Measurements from ENCODE around the gene CLEC7A. TPM values are rescaled to one million over a fixed set of nuclear protein-coding genes. Genes with fewer than 3 reads are reported as not detected.

The CLEC7A gene
- total RNA-seq, 1 experiment from 2014 or later = not detected

DNA sequence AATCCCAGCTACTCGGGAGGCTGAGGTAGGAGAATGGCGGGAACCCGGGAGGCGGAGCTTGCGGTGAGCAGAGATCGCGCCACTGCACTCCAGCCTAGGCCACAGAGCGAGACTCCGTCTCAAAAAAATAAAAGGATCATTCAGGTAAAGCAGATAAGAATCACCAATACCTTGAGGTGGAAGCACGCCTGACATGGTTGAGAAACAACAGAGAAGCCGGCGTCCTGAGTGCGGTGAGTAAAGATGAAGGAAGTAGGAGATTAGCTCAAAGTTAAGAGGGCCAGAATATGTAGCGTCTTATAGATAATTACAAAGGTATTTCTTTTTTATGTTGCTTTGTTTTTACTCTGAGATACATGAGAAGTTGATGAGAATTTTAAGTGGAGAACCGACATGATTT is 14.7 kb downstream of the CLEC7A start:
- Mint-ChIP-seq H3K27ac (ENCODE audit: low read depth, unreplicated experiment) (no peak overlapping the region), H3K4me1 (ENCODE audit: insufficient read depth, unreplicated experiment) (no peaks in the 10 kb centered on the region), H3K4me3 (ENCODE audit: unreplicated experiment) (no peak overlapping the region), H3K36me3 (ENCODE audit: insufficient read depth, unreplicated experiment) (no peaks in the 10 kb centered on the region), H3K9me3 (ENCODE audit: unreplicated experiment) (no peaks in the 10 kb centered on the region), H3K27me3 (ENCODE audit: insufficient read depth, unreplicated experiment) (no peaks in the 10 kb centered on the region)
- POLR2A ChIA-PET = no interaction called here
- no peak for TF ChIP-seq CTCF (IDR thresholded peaks at IDR 0.05; ENCODE audit: unreplicated experiment)
- CTCF ChIA-PET = interaction anchor here (0.6 to 2.2 kb wide), 3 partner anchors 15 to 285 kb away, joined by 4 to 10 read pairs (median 4); no protein-coding TSS in a partner anchor
- no TSS peak for BruUV-seq (replicated peaks)
- intact Hi-C loops (cut with micrococcal nuclease) = no loop called here
- DNase-seq (ENCODE audit: unreplicated experiment) = no peak

- Mint-ChIP-seq H3K36me3 (ENCODE audit: insufficient read depth, unreplicated experiment) (no peaks in the 10 kb centered on the region), H3K9me3 (ENCODE audit: unreplicated experiment) (no peaks in the 10 kb centered on the region), H3K27ac (ENCODE audit: low read depth, unreplicated experiment) (no peak overlapping the region), H3K4me1 (ENCODE audit: insufficient read depth, unreplicated experiment) (no peaks in the 10 kb centered on the region), H3K4me3 (ENCODE audit: unreplicated experiment) (no peak overlapping the region), H3K27me3 (ENCODE audit: insufficient read depth, unreplicated experiment) (no peaks in the 10 kb centered on the region)
- intact Hi-C loops (cut with micrococcal nuclease) = no loop called here
- TF ChIP-seq CTCF (IDR thresholded peaks at IDR 0.05; ENCODE audit: unreplicated experiment) = no peak
- POLR2A ChIA-PET = interaction anchor here (0.7 kb wide), 1 partner anchor 74 kb away, joined by 3 read pairs; no protein-coding TSS in a partner anchor
- BruUV-seq (replicated peaks) = no TSS peak
- DNase-seq (ENCODE audit: unreplicated experiment) = no peak
- CTCF ChIA-PET = interaction anchor here (0.9 to 2.2 kb wide), 2 partner anchors 26 to 104 kb away, joined by 5 to 10 read pairs; partner anchors contain the start of gene CLEC12B
Observed at GRCh38 chr12:10113920-10114319, 16.1 kb downstream of the CLEC7A start.

GRCh38 chr12:10113075-10113474 is 16.9 kb downstream of the CLEC7A start:
- H3K27ac Mint-ChIP-seq (ENCODE audit: low read depth, unreplicated experiment) = no peak overlapping the region
- CTCF ChIA-PET = interaction anchor here (0.6 to 1.1 kb wide), 4 partner anchors 21 to 1607 kb away, joined by 3 read pairs; no protein-coding TSS in a partner anchor
- H3K4me1 Mint-ChIP-seq (ENCODE audit: insufficient read depth, unreplicated experiment) = no peaks in the 10 kb centered on the region
- POLR2A ChIA-PET = interaction anchor here (0.8 kb wide), 1 partner anchor 27 kb away, joined by 3 read pairs; no protein-coding TSS in a partner anchor
- no peaks in the 10 kb centered on the region for H3K9me3 Mint-ChIP-seq (ENCODE audit: unreplicated experiment)
- no peak for TF ChIP-seq CTCF (IDR thresholded peaks at IDR 0.05; ENCODE audit: unreplicated experiment)
- no peak for DNase-seq (ENCODE audit: unreplicated experiment)
- no peaks in the 10 kb centered on the region for H3K27me3 Mint-ChIP-seq (ENCODE audit: insufficient read depth, unreplicated experiment)
- H3K4me3 Mint-ChIP-seq (ENCODE audit: unreplicated experiment) = no peak overlapping the region
- intact Hi-C loops (cut with micrococcal nuclease) = no loop called here
- BruUV-seq (replicated peaks) = no TSS peak
- no peaks in the 10 kb centered on the region for H3K36me3 Mint-ChIP-seq (ENCODE audit: insufficient read depth, unreplicated experiment)

GRCh38 chr12:10111451-10111850 is 18.5 kb downstream of the CLEC7A start:
- no peak for TF ChIP-seq CTCF (IDR thresholded peaks at IDR 0.05; ENCODE audit: unreplicated experiment)
- BruUV-seq (replicated peaks) = no TSS peak
- CTCF ChIA-PET = no interaction called here
- POLR2A ChIA-PET = no interaction called here
- no peaks in the 10 kb centered on the region for H3K9me3 Mint-ChIP-seq (ENCODE audit: unreplicated experiment)
- H3K4me1 Mint-ChIP-seq (ENCODE audit: insufficient read depth, unreplicated experiment) = no peaks in the 10 kb centered on the region
- no peaks in the 10 kb centered on the region for H3K27me3 Mint-ChIP-seq (ENCODE audit: insufficient read depth, unreplicated experiment)
- H3K4me3 Mint-ChIP-seq (ENCODE audit: unreplicated experiment) = no peak overlapping the region
- no peak overlapping the region for H3K27ac Mint-ChIP-seq (ENCODE audit: low read depth, unreplicated experiment)
- no peak for DNase-seq (ENCODE audit: unreplicated experiment)
- intact Hi-C loops (cut with micrococcal nuclease) = no loop called here
- H3K36me3 Mint-ChIP-seq (ENCODE audit: insufficient read depth, unreplicated experiment) = no peaks in the 10 kb centered on the region

Measured in MCF 10A (cell line).